Stomach (tissue), 9 donors: ENCODE data around the gene C2CD2L. TPM values are rescaled to one million over a fixed set of nuclear protein-coding genes. Genes with fewer than 3 reads are reported as not detected.

Source experiments
- DNase-seq, 2 donors: peaks; one replicate each; pipeline versions ENCODE4 v3.0.0 to v3.0.0-alpha.2; 2013 to 2019
- H3K27ac ChIP-seq, 5 donors: fragments of 200-600 bp in 4 of 5; sonication (generic) in 4 of 5; one replicate each; pipeline ENCODE4 v1.5.1; 2013 to 2019; ENCODE audit warnings: mild to moderate bottlenecking in 1 of 5, moderate library complexity in 1 of 5
- H3K27me3 ChIP-seq, 3 donors: fragments of 200-600 bp; sonication (generic); one replicate each; pipeline ENCODE4 v1.5.1; 2017 to 2019; ENCODE audit warnings: mixed run types in 1 of 3
- H3K36me3 ChIP-seq, 4 donors: fragments of 200-600 bp; sonication (generic); 1 replicate in 3 of 4; 2 replicates in 1 of 4; pipeline ENCODE4 v1.5.1; 2016 to 2019
- H3K4me1 ChIP-seq, 4 donors: fragments of 200-600 bp; sonication (generic); one replicate each; pipeline ENCODE4 v1.5.1; 2016 to 2019
- H3K4me3 ChIP-seq, 4 donors: fragments of 200-600 bp; sonication (generic) in 3 of 4; one replicate each; pipeline ENCODE4 v1.5.1; 2016 to 2019; ENCODE audit warnings: mild to moderate bottlenecking in 1 of 4
- H3K9me3 ChIP-seq, 4 donors: fragments of 200-600 bp; sonication (generic); one replicate each; pipeline ENCODE4 v1.5.1; 2016 to 2019
- EP300 ChIP-seq: sonication (generic); formaldehyde crosslinking; IDR thresholded peaks from one replicate; pipeline ENCODE4 v1.6.1; 2017; ENCODE audit warnings: antibody characterized with exemption
- POLR2A ChIP-seq, 4 donors: fragments of 450-650 bp; IDR thresholded peaks; one replicate each; pipeline ENCODE4 v1.6.1; 2016; ENCODE audit warnings: antibody characterized with exemption in 4 of 4, control low read depth in 2 of 4, mild to moderate bottlenecking in 1 of 4, moderate library complexity in 1 of 4
- POLR2AphosphoS5 ChIP-seq, 3 donors: sonication (generic); formaldehyde crosslinking; IDR thresholded peaks; one replicate each; pipeline ENCODE4 v1.6.1; 2016; ENCODE audit warnings: antibody characterized with exemption in 3 of 3
- WGBS, 5 donors: extraction: QIAGEN DNeasy Blood & Tissue Kit in 3 of 5; methylation state at CpG; one replicate each; pipeline versions ENCODE4 v1.1.5 to v1.1.7; 2013 to 2018; 5-methylcytosine and 5-hydroxymethylcytosine counted together
- intact Hi-C: fragments of 100-400 bp; cut with DNase I; formaldehyde crosslinking; loops from one replicate; pipeline ENCODE4 v1.15.1; 2023; ENCODE audit warnings: low total_unique reads
- polyA plus RNA-seq, 3 donors: library from polyadenylated mRNA; stranded (reverse); fragments of 200-250 nt; gene quantifications; one replicate each; pipeline ENCODE4 v1.2.3, GENCODE V29; 2013
- total RNA-seq, 5 donors: library from RNA; depleted of rRNA; stranded (reverse); fragments of >200 nt; gene quantifications; one replicate each; pipeline versions ENCODE4 v1.1.0 to v1.2.3, GENCODE V29; 2014 to 2016
- TF ChIP-seq, protein P1 (sequence below), 7 experiments: fragments of 450-650 bp in 4 of 7; fragments of 200-600 bp in 3 of 7; sonication (generic) in 3 of 7; IDR thresholded peaks; one replicate each; pipeline ENCODE4 v1.5.1; 2016 to 2019; ENCODE audit warnings: antibody characterized with exemption in 7 of 7, control low read depth in 2 of 7, mild to moderate bottlenecking in 1 of 7
- donor health status: healthy with polysubstance abuse.
- donor health status: Bipolar disorder and iron deficiency.
- donor health status: healthy.

The C2CD2L gene
- total and polyA plus RNA-seq, 8 donors = 1.7 to 19.9 (median 6.0) TPM

DNA sequence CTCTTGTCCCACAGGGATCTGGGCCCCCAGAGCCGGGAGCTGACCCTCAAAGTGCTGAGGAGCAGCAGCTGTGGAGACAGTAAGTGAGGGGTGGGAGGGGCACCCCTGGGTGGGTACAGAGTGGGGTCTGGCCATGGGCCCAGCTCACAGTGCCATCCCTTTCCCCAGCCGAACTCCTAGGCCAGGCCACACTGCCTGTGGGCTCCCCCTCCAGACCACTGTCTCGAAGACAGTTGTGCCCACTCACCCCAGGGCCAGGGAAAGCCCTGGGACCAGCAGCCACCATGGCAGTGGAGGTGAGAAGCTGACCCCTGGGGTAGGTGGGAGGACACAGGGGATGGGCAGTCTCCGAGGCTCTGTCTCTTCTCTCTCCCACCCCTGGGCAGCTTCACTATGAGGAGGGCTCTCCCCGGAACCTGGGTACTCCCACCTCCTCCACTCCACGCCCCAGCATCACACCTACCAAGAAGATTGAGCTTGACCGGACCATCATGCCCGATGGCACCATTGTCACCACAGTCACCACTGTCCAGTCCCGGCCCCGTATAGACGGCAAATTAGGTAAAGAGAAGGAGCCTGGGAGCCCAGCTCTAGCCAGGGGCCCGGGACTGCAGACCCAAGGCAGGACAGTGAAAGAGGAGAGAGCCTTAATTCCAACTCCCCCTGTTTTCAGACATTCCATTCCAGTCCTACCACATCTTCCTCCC is 5.3 kb downstream of the C2CD2L start:
- 88 to 96% (median 90%) methylated on average over 8 to 12 of the region's 12 CpGs for WGBS, 5 donors
- Histone ChIP-seq H3K9me3 (no peaks in the 10 kb centered on the region), H3K27me3 (no peaks in the 10 kb centered on the region), H3K27ac (no peak overlapping the region), H3K36me3 (peaks cover 42 to 73% (median 69%) of the 10 kb centered on the region in 4 donors), H3K4me3 (no peak overlapping the region), H3K4me1 (peaks cover 11 to 40% (median 24%) of the 10 kb centered on the region in 4 donors)
- no peak for DNase-seq
- TF ChIP-seq EP300 (no peak), POLR2A (IDR thresholded peaks at IDR 0.05) (no peak), POLR2AphosphoS5 (IDR thresholded peaks at IDR 0.05) (no peak)
- TF ChIP-seq, protein P1, sequence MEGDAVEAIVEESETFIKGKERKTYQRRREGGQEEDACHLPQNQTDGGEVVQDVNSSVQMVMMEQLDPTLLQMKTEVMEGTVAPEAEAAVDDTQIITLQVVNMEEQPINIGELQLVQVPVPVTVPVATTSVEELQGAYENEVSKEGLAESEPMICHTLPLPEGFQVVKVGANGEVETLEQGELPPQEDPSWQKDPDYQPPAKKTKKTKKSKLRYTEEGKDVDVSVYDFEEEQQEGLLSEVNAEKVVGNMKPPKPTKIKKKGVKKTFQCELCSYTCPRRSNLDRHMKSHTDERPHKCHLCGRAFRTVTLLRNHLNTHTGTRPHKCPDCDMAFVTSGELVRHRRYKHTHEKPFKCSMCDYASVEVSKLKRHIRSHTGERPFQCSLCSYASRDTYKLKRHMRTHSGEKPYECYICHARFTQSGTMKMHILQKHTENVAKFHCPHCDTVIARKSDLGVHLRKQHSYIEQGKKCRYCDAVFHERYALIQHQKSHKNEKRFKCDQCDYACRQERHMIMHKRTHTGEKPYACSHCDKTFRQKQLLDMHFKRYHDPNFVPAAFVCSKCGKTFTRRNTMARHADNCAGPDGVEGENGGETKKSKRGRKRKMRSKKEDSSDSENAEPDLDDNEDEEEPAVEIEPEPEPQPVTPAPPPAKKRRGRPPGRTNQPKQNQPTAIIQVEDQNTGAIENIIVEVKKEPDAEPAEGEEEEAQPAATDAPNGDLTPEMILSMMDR (IDR thresholded peaks at IDR 0.05) = no peak
- intact Hi-C loops = no loop called here

GRCh38 chr11:119113716-119114115 is 6.6 kb downstream of the C2CD2L start:
- WGBS, 5 donors = 85 to 98% (median 93%) methylated on average over 6 to 9 of the region's 9 CpGs
- Histone ChIP-seq H3K27ac (no peak overlapping the region), H3K36me3 (peaks cover 42 to 75% (median 72%) of the 10 kb centered on the region in 4 donors), H3K9me3 (no peaks in the 10 kb centered on the region), H3K4me3 (no peak overlapping the region), H3K27me3 (no peaks in the 10 kb centered on the region), H3K4me1 (peaks cover 6 to 29% (median 13%) of the 10 kb centered on the region in 4 donors)
- DNase-seq = no peak
- TF ChIP-seq, protein P1 (IDR thresholded peaks at IDR 0.05) = no peak
- TF ChIP-seq POLR2A (IDR thresholded peaks at IDR 0.05) = no peak
- intact Hi-C loops = no loop called here

- 83 to 88% (median 86%) methylated on average over 5 of the region's 5 CpGs for WGBS, 5 donors
- Histone ChIP-seq H3K27me3 (no peaks in the 10 kb centered on the region), H3K4me1 (peaks cover 0 to 23% (median 7%) of the 10 kb centered on the region in 4 donors), H3K27ac (no peak overlapping the region), H3K36me3 (peaks cover 42 to 75% (median 72%) of the 10 kb centered on the region in 4 donors), H3K9me3 (no peaks in the 10 kb centered on the region), H3K4me3 (no peak overlapping the region)
- intact Hi-C loops = no loop called here
- no peak for DNase-seq
- TF ChIP-seq POLR2AphosphoS5 (IDR thresholded peaks at IDR 0.05) (no peak), EP300 (no peak), POLR2A (IDR thresholded peaks at IDR 0.05) (no peak)
- TF ChIP-seq, protein P1 (IDR thresholded peaks at IDR 0.05) = no peak
Observed at GRCh38 chr11:119114351-119114750, 7.2 kb downstream of the C2CD2L start.

GRCh38 chr11:119115484-119116234 is 8.5 kb downstream of the C2CD2L start:
- Histone ChIP-seq H3K27ac (peak overlapping the region in 4 of 5 donors; percentile 2 to 66 (median 54)), H3K27me3 (no peaks in the 10 kb centered on the region), H3K9me3 (no peaks in the 10 kb centered on the region), H3K36me3 (peaks cover 42 to 71% (median 69%) of the 10 kb centered on the region in 4 donors), H3K4me1 (peaks cover 3 to 17% (median 5%) of the 10 kb centered on the region in 4 donors), H3K4me3 (peak overlapping the region in 1 of 4 donors; percentile 10)
- intact Hi-C loops = no loop called here
- TF ChIP-seq EP300 = no peak
- TF ChIP-seq, protein P1 (IDR thresholded peaks at IDR 0.05) = no peak
- no peak for TF ChIP-seq POLR2AphosphoS5 (IDR thresholded peaks at IDR 0.05)
- TF ChIP-seq POLR2A (IDR thresholded peaks at IDR 0.05) = no peak
- peak in 1 of 2 donors; percentile 46 for DNase-seq
- WGBS, 5 donors = 55 to 67% (median 63%) methylated on average over 24 of the region's 24 CpGs
